Measurements from ENCODE around the gene C1orf35.

The C1orf35 gene

DNA sequence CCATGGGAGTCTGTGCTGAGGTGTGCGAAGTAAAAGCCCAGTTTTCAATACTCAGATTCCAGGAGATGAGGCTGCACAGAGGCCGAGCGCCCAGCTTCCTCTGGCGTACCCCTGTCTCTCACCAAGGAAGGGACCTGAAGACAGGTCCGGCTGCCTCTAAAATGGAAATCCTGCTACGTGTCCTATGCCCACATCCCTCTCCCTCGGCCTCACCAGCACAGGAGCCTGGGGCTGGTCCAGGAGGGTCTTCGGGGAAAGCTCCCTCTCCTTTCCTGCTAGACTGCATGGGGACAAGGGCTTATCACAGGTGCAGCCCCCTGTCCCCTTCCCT, 5.6 kb upstream of the C1orf35 start:
- Mint-ChIP-seq H3K27me3 (no peaks in the 10 kb centered on the region), H3K4me1 (ENCODE audit: low read depth) (peaks cover 35% of the 10 kb centered on the region), H3K9me3 (no peaks in the 10 kb centered on the region), H3K27ac (peak overlapping the region; percentile 95), H3K36me3 (ENCODE audit: low read depth) (peaks cover 44% of the 10 kb centered on the region), H3K4me3 (peak overlapping the region; percentile 92)
- no peak for DNase-seq

DNA sequence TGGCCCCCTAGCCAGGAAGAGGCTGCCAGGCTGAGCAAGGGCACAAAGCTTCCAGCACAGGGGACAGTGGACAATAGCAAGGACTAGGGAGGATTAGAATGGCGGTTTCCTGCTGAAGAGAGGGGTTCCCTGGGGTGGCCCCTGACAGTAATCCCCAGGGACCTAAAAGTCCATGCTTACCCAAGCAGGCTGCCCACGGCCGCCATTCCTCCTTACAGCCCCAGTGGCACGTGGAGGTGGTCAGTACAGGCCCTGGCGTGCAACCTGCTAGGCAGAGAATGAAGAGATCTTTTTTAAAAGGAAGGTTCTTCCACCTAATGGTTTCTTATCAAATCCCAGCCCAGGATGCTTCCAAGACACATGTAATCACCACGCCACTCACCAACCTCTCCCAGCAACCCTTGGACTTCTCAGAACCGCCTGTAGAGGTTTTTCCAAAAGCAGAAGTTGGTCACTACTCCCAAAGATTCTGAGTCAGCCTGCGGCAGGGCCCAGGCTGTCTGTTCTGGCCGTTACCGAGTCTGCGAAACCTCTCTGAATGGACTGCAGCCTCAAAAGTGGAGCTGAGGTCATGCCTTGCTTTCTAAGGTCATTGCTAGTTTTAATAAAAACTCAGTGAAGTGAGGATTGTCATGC, 5.0 kb upstream of the C1orf35 start:
- DNase-seq: no peak
- Mint-ChIP-seq H3K4me3 (peak overlapping the region; percentile 92), H3K4me1 (ENCODE audit: low read depth) (peaks cover 40% of the 10 kb centered on the region), H3K9me3 (no peaks in the 10 kb centered on the region), H3K36me3 (ENCODE audit: low read depth) (peaks cover 49% of the 10 kb centered on the region), H3K27ac (peak overlapping the region; percentile 95), H3K27me3 (no peaks in the 10 kb centered on the region)

DNA sequence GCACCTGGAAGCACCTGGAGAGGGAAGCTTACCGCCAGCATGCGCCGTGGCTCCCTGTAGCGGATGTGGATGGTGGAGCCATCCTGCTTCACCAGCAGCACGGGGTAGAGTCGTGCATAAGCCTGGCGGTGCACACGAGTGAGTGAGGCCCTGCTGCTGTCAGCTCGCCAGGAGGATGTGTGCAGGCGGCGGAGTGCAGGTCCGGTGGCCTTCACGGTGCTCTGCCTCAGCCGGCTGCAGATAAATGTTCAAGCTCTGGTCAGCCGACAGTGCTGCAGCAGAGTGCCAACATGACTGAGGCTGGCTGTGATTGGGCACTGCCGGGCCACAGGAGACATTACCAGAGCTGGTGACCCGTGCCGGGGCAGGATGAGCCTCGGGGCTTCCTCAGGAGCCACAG, 4.5 kb upstream of the C1orf35 start:
- H3K27ac Mint-ChIP-seq: peak overlapping the region; percentile 95
- H3K4me1 Mint-ChIP-seq (ENCODE audit: low read depth): peaks cover 41% of the 10 kb centered on the region
- H3K4me3 Mint-ChIP-seq: peak overlapping the region; percentile 92
- peaks cover 51% of the 10 kb centered on the region for H3K36me3 Mint-ChIP-seq (ENCODE audit: low read depth)
- no peak for DNase-seq
- no peaks in the 10 kb centered on the region for H3K9me3 Mint-ChIP-seq
- H3K27me3 Mint-ChIP-seq: no peaks in the 10 kb centered on the region

DNA sequence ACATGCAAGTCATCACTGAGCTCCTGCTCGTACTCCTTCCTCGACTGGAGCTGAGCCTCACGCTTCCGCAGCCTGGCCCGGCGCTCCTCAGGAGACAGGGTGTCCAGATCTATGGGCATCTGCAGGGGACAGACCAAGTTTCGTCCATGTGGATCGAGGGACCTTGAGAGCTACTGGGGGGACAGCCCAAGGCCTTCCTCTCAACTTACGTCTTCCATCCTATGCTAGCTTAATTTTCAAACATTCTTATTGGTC, 3.6 kb upstream of the C1orf35 start:
- peaks cover 52% of the 10 kb centered on the region for H3K36me3 Mint-ChIP-seq (ENCODE audit: low read depth)
- no peaks in the 10 kb centered on the region for H3K9me3 Mint-ChIP-seq
- no peaks in the 10 kb centered on the region for H3K27me3 Mint-ChIP-seq
- H3K4me1 Mint-ChIP-seq (ENCODE audit: low read depth): peaks cover 41% of the 10 kb centered on the region
- H3K27ac Mint-ChIP-seq: peak overlapping the region; percentile 70
- peak overlapping the region; percentile 23 for H3K4me3 Mint-ChIP-seq
- no peak for DNase-seq

DNA sequence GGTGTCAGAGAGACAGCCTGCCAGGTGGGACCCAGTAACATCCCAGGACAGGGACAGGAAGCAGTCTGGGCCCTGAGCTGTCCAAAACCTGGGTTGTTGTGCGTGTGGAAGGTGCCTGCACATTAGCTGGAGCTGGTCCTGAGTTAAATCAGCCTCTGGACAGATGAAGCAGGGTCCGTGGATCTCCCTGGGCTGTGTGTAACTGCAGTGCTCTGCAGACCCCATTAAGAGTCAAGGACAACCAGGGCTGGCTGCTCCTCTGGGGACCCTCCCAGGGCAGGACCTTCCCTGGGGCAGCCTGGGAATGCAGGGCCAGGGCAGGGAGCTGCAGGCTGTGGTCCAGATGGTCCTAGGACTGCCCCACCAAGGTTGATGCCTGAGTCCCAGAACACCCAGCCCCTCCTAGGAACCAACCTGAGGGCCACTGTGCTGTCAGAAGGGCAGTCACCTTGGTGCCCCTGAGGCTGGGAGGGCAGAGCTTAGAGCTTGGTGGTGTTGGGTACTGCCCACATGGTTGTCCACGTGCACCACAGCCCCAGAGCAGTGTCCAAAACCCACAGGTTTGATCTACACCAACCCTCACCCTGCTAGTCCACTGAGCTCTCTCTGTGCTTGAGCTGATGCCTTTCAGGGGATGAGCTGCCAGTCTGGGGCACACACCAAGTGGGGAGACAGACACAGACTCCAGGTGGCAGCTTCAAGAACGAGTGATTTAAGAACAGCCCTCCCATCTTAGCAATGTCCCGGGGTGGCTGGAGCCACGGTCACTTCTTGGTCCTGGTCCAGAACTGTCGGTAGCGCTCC, 3.1 kb upstream of the C1orf35 start:
- no peaks in the 10 kb centered on the region for H3K9me3 Mint-ChIP-seq
- H3K27ac Mint-ChIP-seq: peak overlapping the region; percentile 70

DNA sequence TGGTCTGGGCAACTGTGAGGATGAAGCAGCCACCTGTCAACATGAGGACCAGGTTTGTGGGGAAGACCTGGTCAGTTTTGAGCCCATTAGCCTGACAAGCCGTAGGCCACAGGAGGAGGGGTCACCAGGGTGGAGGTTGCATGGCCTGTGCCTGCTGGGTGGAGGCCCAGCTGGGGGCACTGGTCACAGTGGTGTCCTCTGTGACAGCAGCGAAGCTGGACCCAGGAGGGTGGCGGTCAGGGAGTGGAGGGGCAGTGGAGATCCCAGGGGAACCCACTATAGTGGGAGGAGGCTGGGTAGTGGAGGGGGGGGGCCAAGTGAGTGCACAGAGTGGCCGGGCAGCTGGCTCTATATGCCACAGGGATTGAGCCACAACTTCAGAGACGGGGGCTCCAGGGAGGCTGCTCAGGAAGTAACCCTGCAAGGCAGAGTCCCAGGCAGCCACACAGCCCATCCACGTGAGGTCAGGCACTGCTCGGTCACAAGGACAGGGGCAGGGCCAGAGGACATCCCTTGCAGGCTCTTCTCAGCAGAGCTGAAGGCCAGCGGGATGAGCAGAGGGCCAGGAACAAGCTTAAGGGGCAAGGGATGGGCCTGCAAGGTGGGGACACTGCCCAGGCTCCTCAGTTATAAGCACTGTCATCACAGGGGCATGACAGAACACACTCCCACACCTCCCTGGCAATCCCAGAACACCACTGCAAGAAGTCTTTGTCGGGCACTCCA, 2.3 kb upstream of the C1orf35 start:
- Mint-ChIP-seq H3K9me3 (no peaks in the 10 kb centered on the region), H3K27ac (peak overlapping the region; percentile 45), H3K27me3 (no peaks in the 10 kb centered on the region), H3K4me1 (ENCODE audit: low read depth) (peaks cover 48% of the 10 kb centered on the region), H3K4me3 (no peak overlapping the region), H3K36me3 (ENCODE audit: low read depth) (peaks cover 65% of the 10 kb centered on the region)
- DNase-seq: no peak

More for the DNA sequence above, 3.1 kb upstream of the C1orf35 start:
- Mint-ChIP-seq H3K36me3 (ENCODE audit: low read depth) (peaks cover 57% of the 10 kb centered on the region), H3K27me3 (no peaks in the 10 kb centered on the region), H3K4me1 (ENCODE audit: low read depth) (peaks cover 46% of the 10 kb centered on the region), H3K4me3 (peak overlapping the region; percentile 23)
- no peak for DNase-seq

DNA sequence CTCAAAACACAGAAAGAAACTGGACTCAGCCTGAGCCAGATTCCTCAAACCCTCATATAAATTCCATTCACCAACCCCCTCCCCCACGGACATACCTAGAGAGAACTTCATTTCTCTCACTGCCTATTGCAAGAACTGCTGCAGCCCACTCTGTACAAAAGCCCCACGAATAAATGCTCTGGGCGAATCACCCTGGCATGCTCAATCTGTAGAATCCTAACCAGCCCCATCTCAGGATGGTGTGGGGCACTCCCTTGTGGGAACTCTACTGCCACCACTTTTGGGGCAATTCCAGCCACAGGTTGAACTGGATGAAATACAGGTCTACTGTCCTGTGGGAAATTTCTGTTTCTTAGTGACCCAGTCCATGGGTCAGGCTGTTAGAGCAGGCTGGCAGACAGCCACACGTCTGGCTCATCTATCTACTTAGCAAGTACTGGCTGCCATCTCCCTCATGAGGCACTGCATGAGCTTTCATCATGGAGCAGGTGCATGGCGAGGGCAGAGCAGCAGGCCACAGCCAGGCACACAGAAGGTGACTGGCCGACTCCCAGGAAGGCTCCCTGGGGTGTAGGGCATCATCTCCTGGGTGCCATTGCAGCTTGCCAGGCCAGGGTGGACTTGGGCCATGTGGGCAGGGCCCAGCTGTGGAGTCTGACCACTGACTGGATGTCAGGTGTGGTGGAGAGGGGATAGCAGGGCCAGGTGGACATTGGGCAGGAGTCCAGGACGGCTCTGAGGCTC, 1.6 kb upstream of the C1orf35 start:
- H3K27me3 Mint-ChIP-seq: no peaks in the 10 kb centered on the region
- DNase-seq: no peak
- H3K4me1 Mint-ChIP-seq (ENCODE audit: low read depth): peaks cover 41% of the 10 kb centered on the region
- peak overlapping the region; percentile 92 for H3K4me3 Mint-ChIP-seq
- H3K27ac Mint-ChIP-seq: peak overlapping the region; percentile 45
- peaks cover 72% of the 10 kb centered on the region for H3K36me3 Mint-ChIP-seq (ENCODE audit: low read depth)
- H3K9me3 Mint-ChIP-seq: no peaks in the 10 kb centered on the region

DNA sequence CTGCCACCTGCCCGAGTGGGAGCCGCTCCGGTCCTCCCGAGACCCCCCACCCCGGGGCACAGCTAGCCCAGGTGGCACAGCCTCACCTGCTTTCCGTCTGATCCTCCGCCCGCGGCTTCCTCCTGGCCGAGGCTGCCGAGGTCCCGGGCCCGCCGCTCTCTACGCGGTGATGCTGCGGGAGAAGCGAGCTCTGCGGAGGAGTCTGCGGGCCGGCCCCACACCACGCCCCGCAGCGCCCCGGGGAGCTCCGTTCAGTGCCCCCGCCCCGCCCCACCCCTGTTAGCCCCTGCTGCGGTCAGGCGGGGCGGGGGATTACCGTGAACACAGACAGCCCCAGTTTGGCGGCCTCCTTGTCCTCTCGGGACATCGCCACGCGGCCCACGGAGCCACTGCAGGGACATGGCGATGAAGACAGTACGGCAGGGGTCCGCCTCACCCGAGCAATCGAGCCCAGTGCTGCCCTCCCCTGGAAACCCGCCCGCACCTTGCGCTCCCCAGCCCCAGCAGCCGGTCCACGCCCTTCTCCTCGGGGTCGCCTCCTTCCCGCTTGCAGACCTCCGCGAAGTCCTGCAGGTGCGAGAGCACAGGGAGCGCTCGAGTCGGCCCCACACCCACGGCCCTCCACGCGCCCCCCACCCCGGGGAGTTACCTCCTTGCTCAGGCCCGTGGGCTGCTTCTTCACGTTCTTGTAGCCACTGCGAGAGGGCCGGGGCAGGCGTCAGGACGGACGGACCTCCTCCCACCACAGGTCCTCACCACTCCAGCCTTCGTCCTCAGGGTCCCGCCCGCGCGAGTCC, 933 bp downstream of the C1orf35 start:
- DNase-seq: peak; percentile 74
- Mint-ChIP-seq H3K27ac (peak overlapping the region; percentile 86), H3K4me3 (peak overlapping the region; percentile 92), H3K4me1 (ENCODE audit: low read depth) (peaks cover 30% of the 10 kb centered on the region), H3K36me3 (ENCODE audit: low read depth) (peaks cover 79% of the 10 kb centered on the region), H3K27me3 (no peaks in the 10 kb centered on the region), H3K9me3 (no peaks in the 10 kb centered on the region)

DNA sequence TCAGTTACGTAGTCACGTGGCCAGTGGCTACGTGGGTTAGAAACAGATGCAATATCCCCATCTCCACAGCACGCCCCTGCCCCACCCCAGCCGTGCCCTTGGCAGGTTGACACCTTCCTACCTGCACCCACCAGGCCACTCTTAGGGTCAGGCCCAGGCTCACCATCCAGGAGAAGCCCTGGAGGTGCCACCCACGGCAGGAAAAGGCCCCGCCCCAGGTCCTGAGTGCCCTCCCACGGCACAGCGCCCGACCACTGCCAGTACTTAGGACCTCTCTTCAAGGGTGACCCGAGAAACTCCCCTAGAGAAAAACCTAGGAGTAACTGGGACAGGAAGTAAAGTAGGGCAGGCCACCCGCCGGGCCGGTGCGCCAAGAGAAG, 1.5 kb downstream of the C1orf35 start:
- peak overlapping the region; percentile 92 for H3K4me3 Mint-ChIP-seq
- no peaks in the 10 kb centered on the region for H3K27me3 Mint-ChIP-seq
- H3K9me3 Mint-ChIP-seq: no peaks in the 10 kb centered on the region
- peak overlapping the region; percentile 87 for H3K27ac Mint-ChIP-seq
- DNase-seq: no peak
- peaks cover 79% of the 10 kb centered on the region for H3K36me3 Mint-ChIP-seq (ENCODE audit: low read depth)
- peaks cover 30% of the 10 kb centered on the region for H3K4me1 Mint-ChIP-seq (ENCODE audit: low read depth)

DNA sequence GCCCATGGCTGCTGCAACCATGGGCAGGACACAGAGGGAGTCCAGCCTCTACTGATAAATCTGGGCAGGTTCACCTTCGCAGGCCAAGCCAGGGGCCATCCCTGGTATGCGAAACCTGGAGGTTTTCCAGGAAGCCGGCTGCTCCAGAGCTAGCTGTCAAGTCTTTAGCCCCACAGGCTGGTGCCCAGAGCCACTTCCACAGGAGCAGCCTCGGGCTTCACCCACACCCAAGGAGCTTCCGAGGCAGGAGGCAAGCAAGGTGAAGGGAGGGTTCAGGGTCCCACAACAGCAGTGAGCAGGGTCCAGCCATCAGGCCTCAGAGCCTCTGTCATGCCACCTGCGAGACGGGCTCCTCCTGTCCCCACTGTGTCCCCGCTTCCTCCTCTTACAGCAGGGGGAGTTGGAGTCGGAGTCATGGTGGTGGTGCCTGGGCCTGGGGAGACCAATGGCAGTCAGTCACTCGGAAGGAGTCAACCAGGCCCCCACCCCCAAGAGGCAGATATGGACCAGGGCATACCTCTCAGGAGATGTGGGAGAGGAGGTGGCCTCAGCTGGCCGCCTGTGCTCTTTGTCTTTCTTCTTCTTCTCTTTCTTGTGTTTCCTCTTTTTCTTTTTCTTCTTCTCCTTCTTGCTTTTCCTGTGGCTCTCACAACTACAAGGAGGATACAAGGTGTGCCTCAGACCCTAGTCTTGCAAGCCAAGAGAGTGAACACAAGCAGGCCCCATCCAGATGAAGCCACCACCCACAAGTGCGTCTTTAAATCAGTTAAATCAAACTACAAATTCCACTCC, 2.1 kb downstream of the C1orf35 start:
- H3K9me3 Mint-ChIP-seq: no peaks in the 10 kb centered on the region
- H3K4me3 Mint-ChIP-seq: peak overlapping the region; percentile 92
- H3K27ac Mint-ChIP-seq: peak overlapping the region; percentile 87
- H3K36me3 Mint-ChIP-seq (ENCODE audit: low read depth): peaks cover 79% of the 10 kb centered on the region
- peaks cover 30% of the 10 kb centered on the region for H3K4me1 Mint-ChIP-seq (ENCODE audit: low read depth)
- peak; percentile 32 for DNase-seq
- H3K27me3 Mint-ChIP-seq: no peaks in the 10 kb centered on the region

DNA sequence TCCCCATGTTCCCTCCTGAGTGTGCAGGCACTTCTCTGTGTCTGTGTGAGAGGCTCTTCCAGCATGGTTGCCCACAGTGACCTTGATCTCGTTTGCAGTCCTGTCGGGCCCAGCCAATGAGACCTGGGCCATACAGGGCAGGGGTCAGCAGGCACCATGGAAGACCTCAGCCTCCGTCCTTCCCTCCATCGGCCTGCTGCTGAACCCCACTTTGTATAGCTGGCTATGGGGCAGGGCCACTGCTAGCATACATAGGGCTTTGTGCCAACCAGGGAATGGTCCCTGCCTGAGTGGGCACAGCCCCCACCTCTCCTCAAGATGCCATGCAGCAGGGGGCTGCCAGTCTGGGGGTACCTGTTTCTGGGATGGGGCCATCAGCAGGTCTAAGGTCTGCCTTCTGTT, 3.8 kb downstream of the C1orf35 start:
- peak overlapping the region; percentile 81 for H3K27ac Mint-ChIP-seq
- no peaks in the 10 kb centered on the region for H3K27me3 Mint-ChIP-seq
- peaks cover 83% of the 10 kb centered on the region for H3K36me3 Mint-ChIP-seq (ENCODE audit: low read depth)
- no peak overlapping the region for H3K4me3 Mint-ChIP-seq
- peaks cover 10% of the 10 kb centered on the region for H3K9me3 Mint-ChIP-seq
- no peak for DNase-seq
- peaks cover 36% of the 10 kb centered on the region for H3K4me1 Mint-ChIP-seq (ENCODE audit: low read depth)

DNA sequence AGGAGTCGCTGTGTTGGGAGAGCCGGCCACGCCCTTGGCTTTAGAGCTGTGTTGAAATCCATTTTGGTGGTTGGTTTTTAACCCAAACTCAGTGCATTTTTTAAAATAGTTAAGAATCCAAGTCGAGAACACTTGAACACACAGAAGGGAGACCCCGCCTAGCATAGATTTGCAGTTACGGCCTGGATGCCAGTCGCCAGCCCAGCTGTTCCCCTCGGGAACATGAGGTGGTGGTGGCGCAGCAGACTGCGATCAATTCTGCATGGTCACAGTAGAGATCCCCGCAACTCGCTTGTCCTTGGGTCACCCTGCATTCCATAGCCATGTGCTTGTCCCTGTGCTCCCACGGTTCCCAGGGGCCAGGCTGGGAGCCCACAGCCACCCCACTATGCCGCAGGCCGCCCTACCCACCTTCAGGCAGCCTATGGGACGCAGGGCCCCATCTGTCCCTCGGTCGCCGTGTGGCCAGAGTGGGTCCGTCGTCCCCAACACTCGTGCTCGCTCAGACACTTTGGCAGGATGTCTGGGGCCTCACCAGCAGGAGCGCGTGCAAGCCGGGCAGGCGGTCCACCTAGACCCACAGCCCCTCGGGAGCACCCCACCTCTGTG, 4.7 kb downstream of the C1orf35 start:
- Mint-ChIP-seq H3K4me3 (no peak overlapping the region), H3K27me3 (no peaks in the 10 kb centered on the region), H3K27ac (peak overlapping the region; percentile 81), H3K36me3 (ENCODE audit: low read depth) (peaks cover 88% of the 10 kb centered on the region), H3K4me1 (ENCODE audit: low read depth) (peaks cover 31% of the 10 kb centered on the region), H3K9me3 (peaks cover 14% of the 10 kb centered on the region)
- DNase-seq: peak; percentile 27

Data from activated T-cell treated with anti-CD3 and anti-CD28 coated beads, Interleukin-2, amount 50 U/mL, for 24 hours (primary cell).